ENCODE measurements around the gene FGD2. TPM values are rescaled to one million over a fixed set of nuclear protein-coding genes. Genes with fewer than 3 reads are reported as not detected.

The FGD2 gene
- total RNA-seq, 1 experiment from 2014 or later = 0.13 TPM

DNA sequence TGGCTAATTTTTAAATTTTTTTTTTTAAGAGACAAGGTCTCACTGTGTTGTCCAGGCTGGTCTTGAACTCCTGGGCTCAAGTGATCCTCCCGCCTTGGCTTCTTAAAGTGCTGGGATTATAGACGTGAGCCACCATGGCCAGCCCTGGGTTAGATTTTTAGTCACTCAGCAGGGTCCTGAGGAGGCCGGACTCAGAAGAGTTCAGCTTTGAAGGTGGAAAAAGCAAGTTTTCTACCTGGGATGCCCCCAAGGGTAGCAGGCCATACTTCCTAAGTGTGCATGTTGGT, 44.2 kb downstream of the FGD2 start:
- H3K23ac ChIP-seq (ENCODE audit: insufficient read length, low read depth, low read length) = no peak overlapping the region
- H2AK5ac ChIP-seq (ENCODE audit: insufficient read length, low read length) = no peak overlapping the region
- no peak overlapping the region for H3K4me2 ChIP-seq (ENCODE audit: insufficient read depth, insufficient read length, low read length)
- no peak overlapping the region for H3K9ac ChIP-seq (ENCODE audit: extremely low read depth, insufficient read length, low read length)
- H3K9me3 Mint-ChIP-seq = no peaks in the 10 kb centered on the region
- H3K79me1 ChIP-seq (ENCODE audit: insufficient read depth, low read depth, low read length, poor library complexity, severe bottlenecking) = no peaks in the 10 kb centered on the region
- no peak overlapping the region for H2BK5ac ChIP-seq (ENCODE audit: insufficient read length, low read length)
- no peaks in the 10 kb centered on the region for H3K23me2 ChIP-seq (ENCODE audit: insufficient read length, low read depth, low read length, poor library complexity, severe bottlenecking)
- H3K4me3 Mint-ChIP-seq = no peak overlapping the region
- H3K27me3 Mint-ChIP-seq (ENCODE audit: low read depth) = no peaks in the 10 kb centered on the region
- no peak overlapping the region for H3K18ac ChIP-seq (ENCODE audit: insufficient read length, low read depth, low read length)
- H2BK12ac ChIP-seq (ENCODE audit: insufficient read length, low read depth, low read length) = no peak overlapping the region
- no CpG with 5 or more reads among the region's 3 CpGs for WGBS (ENCODE audit: extremely low coverage, insufficient read length, low lambda C conversion rate)
- no peak overlapping the region for H2BK15ac ChIP-seq (ENCODE audit: low read depth, low read length)
- H3K4me1 ChIP-seq (ENCODE audit: insufficient read depth, low read length) = peaks cover 3% of the 10 kb centered on the region; the same call in 1 of the 2 replicates
- no peak overlapping the region for H4K5ac ChIP-seq (ENCODE audit: insufficient read length, low read depth, low read length)
- no peaks in the 10 kb centered on the region for H3K79me2 ChIP-seq (ENCODE audit: insufficient read depth, low read length)
- H3K27ac ChIP-seq (ENCODE audit: insufficient read length, low read depth, low read length) = no peak overlapping the region
- no peak overlapping the region for H3K56ac ChIP-seq (ENCODE audit: insufficient read length, low read depth, low read length)
- H3K4ac ChIP-seq (ENCODE audit: low read depth, low read length) = no peak overlapping the region
- no peak overlapping the region for H2BK20ac ChIP-seq (ENCODE audit: low read depth, low read length, poor library complexity, severe bottlenecking)
- TF ChIP-seq CTCF (conservative IDR thresholded peaks at IDR 0.05) = no peak
- no peaks in the 10 kb centered on the region for H4K20me1 ChIP-seq (ENCODE audit: control insufficient read depth, insufficient read depth, insufficient read length)
- no peak overlapping the region for H2BK120ac ChIP-seq (ENCODE audit: low read depth, low read length, poor library complexity, severe bottlenecking)
- no peak overlapping the region for H3T11ph ChIP-seq (ENCODE audit: low read length)
- peaks cover 16 to 26% of the 10 kb centered on the region in 2 experiments for H3K4me1 Mint-ChIP-seq
- no peak for DNase-seq
- no peak overlapping the region for H2AFZ ChIP-seq (ENCODE audit: low read length)
- no peaks in the 10 kb centered on the region for H3K9me3 ChIP-seq (ENCODE audit: control insufficient read depth, low read depth, low read length)
- H3K27me3 ChIP-seq (ENCODE audit: insufficient read depth, low read length) = no peaks in the 10 kb centered on the region
- no peak overlapping the region for H4K8ac ChIP-seq (replicated peaks; ENCODE audit: insufficient read length, low read depth, low read length)
- no peak overlapping the region for H3K14ac ChIP-seq (ENCODE audit: insufficient read depth, low read length)
- H3K36me3 Mint-ChIP-seq (ENCODE audit: insufficient read depth in 1 of 3, low read depth in 3 of 3) = no peaks in the 10 kb centered on the region
- no peak overlapping the region for H4K91ac ChIP-seq (ENCODE audit: insufficient read length, low read depth, low read length)
- H3K27ac Mint-ChIP-seq = no peak overlapping the region; a peak in 1 of 7 replicates
